GM12801 (cell line): Measurements from ENCODE around the gene C2orf78.

Source experiments
- CTCF ChIP-seq: IDR thresholded peaks from one replicate; pipeline ENCODE4 v1.5.1; 2011; ENCODE audit warnings: control low read depth; ENCODE audit not compliant: insufficient read length; ENCODE audit errors: extremely low read depth

C2orf78 gene

GRCh38 chr2:73862987-73863386 lies 79.0 kb downstream of the C2orf78 start:
- no peak for TF ChIP-seq CTCF
